22Rv1 (cell line): ENCODE measurements around the gene ERGIC1.

Source experiments
- H3K27ac ChIP-seq: fragments of 450-650 bp; 2 replicates; pipeline ENCODE4 v1.5.1; 2017
- ZFX ChIP-seq: fragments of 450-650 bp; IDR thresholded peaks from 2 replicates; pipeline ENCODE4 v1.6.1; 2017; ENCODE audit warnings: antibody characterized with exemption, borderline replicate concordance
- TF ChIP-seq, protein P1 (sequence below): fragments of 450-650 bp; IDR thresholded peaks from 2 replicates; pipeline ENCODE4 v1.5.1; 2017; ENCODE audit warnings: mild to moderate bottlenecking

The ERGIC1 gene

DNA sequence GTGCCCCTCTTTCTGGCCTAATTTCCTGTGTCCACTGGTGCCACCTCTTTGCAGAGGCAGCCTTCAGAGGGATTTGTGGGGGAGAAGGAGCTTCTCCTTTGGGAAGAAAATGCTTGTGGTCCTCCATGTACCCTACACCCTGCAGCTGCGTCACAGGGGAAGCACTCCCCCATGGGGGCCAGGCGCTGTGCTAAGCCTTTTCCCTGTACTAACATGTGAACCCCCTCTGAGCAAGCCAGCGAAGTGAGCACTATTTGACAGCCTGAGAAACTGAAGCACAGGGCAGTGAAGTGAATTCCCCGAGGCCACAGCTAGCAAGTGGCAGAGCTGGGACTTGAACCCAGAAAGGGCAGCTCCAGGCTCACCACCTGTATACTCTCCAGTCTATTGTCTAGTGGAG, 32.3 kb downstream of the ERGIC1 start:
- no peak overlapping the region for H3K27ac ChIP-seq
- TF ChIP-seq ZFX: no peak
- TF ChIP-seq, protein P1, sequence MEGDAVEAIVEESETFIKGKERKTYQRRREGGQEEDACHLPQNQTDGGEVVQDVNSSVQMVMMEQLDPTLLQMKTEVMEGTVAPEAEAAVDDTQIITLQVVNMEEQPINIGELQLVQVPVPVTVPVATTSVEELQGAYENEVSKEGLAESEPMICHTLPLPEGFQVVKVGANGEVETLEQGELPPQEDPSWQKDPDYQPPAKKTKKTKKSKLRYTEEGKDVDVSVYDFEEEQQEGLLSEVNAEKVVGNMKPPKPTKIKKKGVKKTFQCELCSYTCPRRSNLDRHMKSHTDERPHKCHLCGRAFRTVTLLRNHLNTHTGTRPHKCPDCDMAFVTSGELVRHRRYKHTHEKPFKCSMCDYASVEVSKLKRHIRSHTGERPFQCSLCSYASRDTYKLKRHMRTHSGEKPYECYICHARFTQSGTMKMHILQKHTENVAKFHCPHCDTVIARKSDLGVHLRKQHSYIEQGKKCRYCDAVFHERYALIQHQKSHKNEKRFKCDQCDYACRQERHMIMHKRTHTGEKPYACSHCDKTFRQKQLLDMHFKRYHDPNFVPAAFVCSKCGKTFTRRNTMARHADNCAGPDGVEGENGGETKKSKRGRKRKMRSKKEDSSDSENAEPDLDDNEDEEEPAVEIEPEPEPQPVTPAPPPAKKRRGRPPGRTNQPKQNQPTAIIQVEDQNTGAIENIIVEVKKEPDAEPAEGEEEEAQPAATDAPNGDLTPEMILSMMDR: no peak

DNA sequence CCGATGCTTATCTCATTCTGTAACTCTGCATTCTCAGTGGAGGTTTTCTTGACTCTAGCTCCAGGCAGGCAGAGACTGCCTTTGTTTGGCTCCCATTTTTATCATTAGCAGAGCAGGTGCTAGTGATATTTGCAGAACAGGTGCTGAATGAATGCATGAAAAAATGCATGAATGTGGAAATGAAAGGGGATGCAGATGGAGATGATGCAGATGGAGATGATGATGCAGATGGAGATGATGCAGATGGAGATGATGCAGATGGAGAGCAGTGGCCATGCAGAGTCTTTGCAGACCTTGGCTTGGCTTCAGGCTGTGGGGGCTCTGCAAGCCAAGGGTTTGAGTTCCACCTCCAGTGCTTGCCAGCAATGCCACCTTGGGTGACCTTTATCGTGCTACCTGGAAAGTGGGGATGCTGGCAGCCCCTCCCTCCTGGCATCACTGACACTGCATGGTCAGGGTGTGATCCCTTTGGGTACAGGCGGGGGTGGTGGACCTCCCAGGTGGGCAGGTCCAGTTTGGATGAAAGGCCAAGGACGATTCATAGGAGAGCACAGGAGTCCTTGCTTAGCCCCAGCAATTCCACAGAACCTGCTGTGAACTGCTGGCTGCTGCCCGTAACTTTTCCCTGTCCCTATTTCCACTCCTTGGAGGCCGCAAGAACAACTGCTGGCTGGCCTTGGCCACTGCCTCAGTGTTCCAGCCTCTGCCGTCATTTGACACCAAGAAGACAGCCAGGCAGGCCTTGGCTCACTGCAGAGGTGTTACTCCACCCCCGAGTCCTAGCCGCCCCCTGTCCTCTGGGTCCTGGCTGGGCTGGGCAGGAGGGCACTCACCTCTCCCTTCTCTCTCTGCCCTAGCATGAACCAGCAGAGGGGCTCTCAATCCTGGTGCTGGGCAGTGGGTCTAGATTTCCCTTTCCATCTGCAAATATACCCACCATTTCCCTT, 33.0 kb downstream of the ERGIC1 start:
- TF ChIP-seq, protein P1: no peak
- H3K27ac ChIP-seq: no peak overlapping the region

DNA sequence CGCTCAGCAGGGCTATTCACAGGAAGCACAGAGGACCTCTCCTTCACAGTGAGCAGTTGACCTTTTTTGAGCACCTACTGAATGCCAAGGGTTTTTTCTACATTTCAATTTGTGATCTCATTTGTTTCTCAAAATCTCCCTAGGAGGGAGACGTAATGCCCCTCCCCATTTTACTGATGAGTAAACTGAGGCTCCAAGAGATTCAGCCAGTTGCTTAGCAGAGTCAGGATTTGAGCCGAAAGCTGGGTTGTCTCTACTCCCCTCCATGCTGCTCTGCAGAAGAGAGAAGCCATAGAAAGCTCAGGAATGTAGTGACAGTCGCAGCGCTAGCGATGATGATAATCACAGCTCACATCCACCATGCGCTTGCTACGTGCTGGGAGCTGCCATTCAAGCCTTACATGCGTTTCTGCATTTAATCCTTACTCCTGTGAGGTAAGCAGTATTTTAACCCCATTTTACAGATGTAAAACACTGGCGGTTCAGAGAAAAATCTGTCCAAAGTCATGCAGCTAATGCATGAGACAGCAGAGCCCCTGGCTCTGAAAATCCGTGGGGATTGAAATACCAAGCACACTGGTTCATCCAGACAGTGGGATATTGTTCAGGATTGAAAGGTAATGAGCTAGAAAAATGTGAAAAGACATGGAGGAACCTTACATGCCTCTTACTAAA, 33.8 kb downstream of the ERGIC1 start:
- no peak overlapping the region for H3K27ac ChIP-seq
- TF ChIP-seq ZFX: no peak
- TF ChIP-seq, protein P1: no peak

DNA sequence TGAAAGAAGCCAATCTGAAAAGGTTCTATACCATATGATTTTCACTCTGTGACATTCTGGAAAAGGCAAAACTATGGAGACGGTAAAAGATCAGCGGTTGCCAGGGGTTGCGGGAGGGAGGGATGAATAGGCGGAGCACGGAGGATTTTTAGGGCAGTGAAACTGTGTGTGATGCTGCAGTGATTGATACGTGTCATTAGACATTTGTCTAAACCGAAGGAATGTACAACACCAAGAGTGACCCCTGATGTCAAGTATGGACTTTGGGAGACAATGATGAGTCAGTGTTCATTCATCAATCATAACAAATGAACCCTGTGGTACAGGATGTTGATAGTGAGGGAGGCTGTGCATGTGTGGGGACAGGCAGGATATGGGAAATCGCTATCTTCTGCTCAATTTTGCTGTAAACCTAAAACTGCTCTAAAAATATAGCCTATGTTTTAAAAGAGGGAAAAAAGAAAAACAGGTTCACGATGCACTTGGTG, 34.4 kb downstream of the ERGIC1 start:
- no peak overlapping the region for H3K27ac ChIP-seq
- TF ChIP-seq ZFX: no peak

DNA sequence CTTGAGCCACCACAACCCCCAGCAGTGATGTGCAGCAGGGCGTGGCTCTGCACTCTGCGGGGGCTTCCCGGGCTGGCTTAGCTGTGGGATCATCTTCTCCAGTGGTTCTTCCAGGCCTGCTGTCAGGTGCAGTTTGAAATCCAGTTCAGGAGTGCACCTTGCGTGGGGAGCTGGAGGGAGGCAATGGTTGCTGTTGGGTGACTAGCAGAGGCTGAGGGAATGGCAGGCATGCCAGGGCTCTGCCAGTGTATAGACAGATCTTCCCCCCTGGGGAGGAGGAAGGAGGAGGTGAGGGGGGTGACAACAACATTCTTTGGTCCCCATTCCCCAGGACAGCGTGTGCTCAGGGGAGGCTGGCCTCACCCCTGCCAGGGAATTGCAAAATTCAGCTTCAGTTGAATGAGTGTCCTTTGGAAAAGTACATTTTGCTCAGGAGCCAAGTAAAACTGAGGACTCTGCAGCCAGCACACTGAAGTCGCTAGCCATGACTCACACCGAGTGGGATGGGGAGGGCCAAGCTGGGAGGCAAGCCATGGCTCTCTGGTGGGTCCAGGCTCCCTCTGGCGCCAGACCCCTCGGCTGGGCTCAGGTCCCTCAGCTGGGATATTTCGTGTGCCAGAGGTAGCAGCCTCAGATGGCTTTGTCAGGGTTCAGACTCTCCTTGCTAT, 35.0 kb downstream of the ERGIC1 start:
- H3K27ac ChIP-seq: no peak overlapping the region
- TF ChIP-seq ZFX: no peak
- TF ChIP-seq, protein P1: no peak

DNA sequence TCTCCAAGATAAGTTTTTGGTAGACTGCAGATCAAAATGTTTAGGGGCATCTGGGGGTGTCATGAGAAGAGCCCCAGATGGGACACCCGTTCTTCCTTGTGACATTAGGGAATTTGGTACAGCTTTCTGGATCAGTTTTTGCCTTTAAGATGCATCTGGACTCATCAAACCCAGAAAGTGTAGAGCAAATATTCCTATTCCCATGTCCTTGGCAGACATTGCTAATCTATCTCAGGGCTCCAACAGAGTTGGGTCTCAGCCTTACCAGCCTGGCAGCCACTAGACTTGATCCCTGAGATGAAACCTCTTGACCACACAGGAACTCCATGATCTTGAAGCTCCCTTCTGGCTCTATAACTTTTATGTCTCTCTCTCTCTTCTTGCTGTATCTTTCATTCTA, 35.6 kb downstream of the ERGIC1 start:
- no peak overlapping the region for H3K27ac ChIP-seq

DNA sequence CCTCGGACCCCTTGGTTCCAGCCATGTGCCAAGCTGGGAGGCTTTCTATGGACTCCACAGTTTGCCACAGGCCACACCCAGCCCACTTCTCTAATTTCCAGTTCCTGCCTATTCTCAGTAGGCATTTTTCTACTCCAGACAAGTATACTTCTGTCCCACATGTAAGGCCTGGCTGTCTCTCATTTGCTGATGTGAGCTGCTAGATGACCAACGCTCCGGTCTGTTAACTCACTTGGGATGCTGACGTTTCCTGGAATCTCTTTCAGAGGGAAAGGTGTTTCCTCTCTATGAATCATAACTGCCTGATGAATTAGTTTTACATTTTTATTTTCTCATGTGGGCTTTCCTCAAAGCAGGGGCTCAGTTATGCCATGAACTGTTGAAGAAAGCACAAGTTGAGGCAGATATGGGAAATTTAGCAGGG, 36.3 kb downstream of the ERGIC1 start:
- no peak overlapping the region for H3K27ac ChIP-seq
- TF ChIP-seq ZFX: no peak
- TF ChIP-seq, protein P1: no peak

More for the DNA sequence above, 35.6 kb downstream of the ERGIC1 start:
- no peak for TF ChIP-seq ZFX
- TF ChIP-seq, protein P1: no peak
